ENCODE data around the gene ABLIM1. TPM values are rescaled to one million over a fixed set of nuclear protein-coding genes. Genes with fewer than 3 reads are reported as not detected.
A peak's percentile ranks its signal among the peaks of the same experiment; 100 is the strongest.

Gene ABLIM1
- total RNA-seq, 1 donor from 2014 or later = 39.8 TPM

- H3K4me1 ChIP-seq = peaks cover 4% of the 10 kb centered on the region
- Mint-ChIP-seq H3K36me3 (no peaks in the 10 kb centered on the region), H3K27me3 (ENCODE audit: insufficient read depth, low read depth) (peaks cover 2% of the 10 kb centered on the region), H3K9me3 (peaks cover 7% of the 10 kb centered on the region), H3K4me1 (peaks cover 7% of the 10 kb centered on the region), H3K4me3 (no peak overlapping the region), H3K27ac (no peak overlapping the region)
- H3K27ac ChIP-seq = no peak overlapping the region
- H4K20me1 ChIP-seq (ENCODE audit: low read depth) = no peaks in the 10 kb centered on the region
- no peaks in the 10 kb centered on the region for H3K79me2 ChIP-seq (ENCODE audit: low read depth)
- H3K4me2 ChIP-seq = no peak overlapping the region
- DNase-seq (ENCODE audit: low spot score) = no peak
- H3K27me3 ChIP-seq = no peaks in the 10 kb centered on the region
- peaks cover 2% of the 10 kb centered on the region for H3F3A ChIP-seq (ENCODE audit: low read depth)
- no peaks in the 10 kb centered on the region for H3K36me3 ChIP-seq
- no peak overlapping the region for H3K4me3 ChIP-seq
- H3K9ac ChIP-seq = no peak overlapping the region
- no peaks in the 10 kb centered on the region for H3K9me3 ChIP-seq (ENCODE audit: low read depth)
- no peak overlapping the region for H2AFZ ChIP-seq (replicated peaks)
- no peak for TF ChIP-seq EZH2 (IDR thresholded peaks at IDR 0.05)
- no peak for TF ChIP-seq CTCF (IDR thresholded peaks at IDR 0.05)
- TF ChIP-seq EZH2phosphoT487 (IDR thresholded peaks at IDR 0.05) = no peak
Observed at GRCh38 chr10:114532226-114532625, 125.8 kb downstream of the ABLIM1 start.

- peak overlapping the region; percentile 96 for H2AFZ ChIP-seq (replicated peaks)
- no peaks in the 10 kb centered on the region for H3K9me3 ChIP-seq (ENCODE audit: low read depth)
- Mint-ChIP-seq H3K27ac (peak overlapping the region; percentile 98), H3K4me3 (peak overlapping the region; percentile 93), H3K27me3 (ENCODE audit: insufficient read depth, low read depth) (peaks cover 2% of the 10 kb centered on the region), H3K36me3 (peaks cover 2% of the 10 kb centered on the region), H3K9me3 (no peaks in the 10 kb centered on the region), H3K4me1 (peaks cover 43% of the 10 kb centered on the region)
- no peak overlapping the region for H3K9ac ChIP-seq
- peak overlapping the region; percentile 30 for H3K27ac ChIP-seq
- H3F3A ChIP-seq (ENCODE audit: low read depth) = peaks cover 19% of the 10 kb centered on the region
- H4K20me1 ChIP-seq (ENCODE audit: low read depth) = peaks cover 7% of the 10 kb centered on the region
- H3K27me3 ChIP-seq = no peaks in the 10 kb centered on the region
- peaks cover 46% of the 10 kb centered on the region for H3K4me1 ChIP-seq
- no peaks in the 10 kb centered on the region for H3K36me3 ChIP-seq
- H3K79me2 ChIP-seq (ENCODE audit: low read depth) = peaks cover 47% of the 10 kb centered on the region
- TF ChIP-seq EZH2 (IDR thresholded peaks at IDR 0.05) (no peak), CTCF (IDR thresholded peaks at IDR 0.05) (no peak), EZH2phosphoT487 (IDR thresholded peaks at IDR 0.05) (no peak)
- peak overlapping the region; percentile 54 for H3K4me3 ChIP-seq
- peak overlapping the region; percentile 74 for H3K4me2 ChIP-seq
- DNase-seq (ENCODE audit: low spot score) = peak; percentile 92
Observed at GRCh38 chr10:114526504-114527238, 131.4 kb downstream of the ABLIM1 start.

GRCh38 chr10:114526126-114526503 is 132.0 kb downstream of the ABLIM1 start:
- peak overlapping the region; percentile 98 for H3K27ac Mint-ChIP-seq
- peak overlapping the region; percentile 93 for H3K4me3 Mint-ChIP-seq
- no peaks in the 10 kb centered on the region for H3K9me3 Mint-ChIP-seq
- Histone ChIP-seq H3K27me3 (no peaks in the 10 kb centered on the region), H3F3A (ENCODE audit: low read depth) (peaks cover 19% of the 10 kb centered on the region), H3K9ac (no peak overlapping the region), H3K79me2 (ENCODE audit: low read depth) (peaks cover 53% of the 10 kb centered on the region), H3K9me3 (ENCODE audit: low read depth) (no peaks in the 10 kb centered on the region), H3K4me3 (peak overlapping the region; percentile 54), H4K20me1 (ENCODE audit: low read depth) (peaks cover 10% of the 10 kb centered on the region), H3K4me2 (peak overlapping the region; percentile 74), H3K4me1 (peaks cover 48% of the 10 kb centered on the region), H2AFZ (replicated peaks) (peak overlapping the region; percentile 96), H3K27ac (peak overlapping the region; percentile 30), H3K36me3 (no peaks in the 10 kb centered on the region)
- H3K27me3 Mint-ChIP-seq (ENCODE audit: insufficient read depth, low read depth) = peaks cover 2% of the 10 kb centered on the region
- DNase-seq (ENCODE audit: low spot score) = no peak
- H3K36me3 Mint-ChIP-seq = peaks cover 2% of the 10 kb centered on the region
- TF ChIP-seq CTCF (IDR thresholded peaks at IDR 0.05) (no peak), EZH2phosphoT487 (IDR thresholded peaks at IDR 0.05) (no peak), EZH2 (IDR thresholded peaks at IDR 0.05) (no peak)
- peaks cover 45% of the 10 kb centered on the region for H3K4me1 Mint-ChIP-seq

Measured in neural progenitor cell (in vitro differentiated cells).